ENCODE measurements around the gene RNU1-1.
"Not testable (repeated sequence)": the region's sequence is repeated elsewhere in the genome, so short reads cannot be mapped to it uniquely, and the experiment has no call there.

GRCh38 chr1:16511926-16512325 is 2.2 kb downstream of the RNU1-1 start:
- TF ChIP-seq, protein P1, sequence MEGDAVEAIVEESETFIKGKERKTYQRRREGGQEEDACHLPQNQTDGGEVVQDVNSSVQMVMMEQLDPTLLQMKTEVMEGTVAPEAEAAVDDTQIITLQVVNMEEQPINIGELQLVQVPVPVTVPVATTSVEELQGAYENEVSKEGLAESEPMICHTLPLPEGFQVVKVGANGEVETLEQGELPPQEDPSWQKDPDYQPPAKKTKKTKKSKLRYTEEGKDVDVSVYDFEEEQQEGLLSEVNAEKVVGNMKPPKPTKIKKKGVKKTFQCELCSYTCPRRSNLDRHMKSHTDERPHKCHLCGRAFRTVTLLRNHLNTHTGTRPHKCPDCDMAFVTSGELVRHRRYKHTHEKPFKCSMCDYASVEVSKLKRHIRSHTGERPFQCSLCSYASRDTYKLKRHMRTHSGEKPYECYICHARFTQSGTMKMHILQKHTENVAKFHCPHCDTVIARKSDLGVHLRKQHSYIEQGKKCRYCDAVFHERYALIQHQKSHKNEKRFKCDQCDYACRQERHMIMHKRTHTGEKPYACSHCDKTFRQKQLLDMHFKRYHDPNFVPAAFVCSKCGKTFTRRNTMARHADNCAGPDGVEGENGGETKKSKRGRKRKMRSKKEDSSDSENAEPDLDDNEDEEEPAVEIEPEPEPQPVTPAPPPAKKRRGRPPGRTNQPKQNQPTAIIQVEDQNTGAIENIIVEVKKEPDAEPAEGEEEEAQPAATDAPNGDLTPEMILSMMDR (IDR thresholded peaks at IDR 0.05), result not testable (repeated sequence)
- TF ChIP-seq EP300, POLR2A (IDR thresholded peaks at IDR 0.05): not testable (repeated sequence)
